GM21529 (cell line): ENCODE measurements around the gene IFNAR2.
"Not testable (repeated sequence)": the region's sequence is repeated elsewhere in the genome, so short reads cannot be mapped to it uniquely, and the experiment has no call there.

ENCODE experiments used
- ATAC-seq: cut with Tn5 transposase; IDR thresholded peaks from one replicate; pipeline ENCODE4 v1.9.1; 2021; ENCODE audit not compliant: unreplicated experiment

Gene IFNAR2

DNA sequence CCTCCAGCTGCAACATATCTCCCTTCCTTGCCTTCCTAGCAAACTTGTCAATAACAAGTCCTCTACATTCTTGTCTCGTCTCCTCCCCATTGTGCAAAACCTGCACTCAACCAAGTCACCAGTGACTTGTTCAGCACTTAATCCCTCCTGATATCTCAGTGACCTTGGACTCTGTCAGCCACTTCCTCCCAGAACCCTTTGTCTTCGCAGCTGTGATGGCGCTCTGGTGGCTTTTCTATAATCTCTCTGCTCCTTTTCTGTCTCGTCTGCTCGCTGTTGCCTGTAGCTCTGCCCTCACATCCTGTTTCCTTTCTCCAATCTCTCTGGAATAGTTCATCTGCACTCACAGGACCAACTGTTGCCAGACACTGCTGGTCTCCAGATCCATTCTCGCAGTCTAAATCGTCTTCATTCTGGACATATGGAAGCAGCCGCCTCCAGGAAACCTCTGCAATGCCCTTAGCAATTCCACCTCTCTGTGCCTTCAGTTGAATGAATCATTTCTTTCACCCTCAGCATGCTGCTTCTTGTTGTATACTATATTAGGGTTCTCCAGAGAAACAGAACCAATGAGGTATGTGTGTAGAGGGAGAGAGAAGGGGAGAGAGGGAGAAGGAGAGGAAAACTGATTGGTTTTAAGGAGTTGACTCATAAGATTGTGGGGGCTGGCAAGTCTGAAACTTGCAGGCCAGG lies 17.4 kb upstream of the IFNAR2 start:
- no peak for ATAC-seq

DNA sequence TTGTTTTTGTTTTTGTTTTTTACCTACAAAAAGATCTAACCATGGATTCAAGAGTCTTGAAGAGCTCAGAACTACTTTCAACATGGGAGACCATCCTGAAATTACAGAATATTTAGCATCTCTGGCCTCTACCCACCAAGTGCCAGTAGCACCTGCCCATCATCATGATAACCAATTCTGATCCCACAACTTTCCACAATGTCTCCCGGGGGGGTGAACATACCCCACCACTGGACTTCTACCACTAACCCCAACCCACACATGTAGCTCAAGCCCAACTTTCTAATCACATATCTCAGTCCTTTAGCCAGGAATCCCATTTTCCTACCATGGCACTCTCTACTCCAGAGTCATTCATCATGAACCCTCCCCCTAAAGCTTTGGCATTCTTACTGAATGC lies 15.7 kb upstream of the IFNAR2 start:
- no peak for ATAC-seq

GRCh38 chr21:33217138-33217520 lies 12.6 kb upstream of the IFNAR2 start:
- no peak for ATAC-seq

DNA sequence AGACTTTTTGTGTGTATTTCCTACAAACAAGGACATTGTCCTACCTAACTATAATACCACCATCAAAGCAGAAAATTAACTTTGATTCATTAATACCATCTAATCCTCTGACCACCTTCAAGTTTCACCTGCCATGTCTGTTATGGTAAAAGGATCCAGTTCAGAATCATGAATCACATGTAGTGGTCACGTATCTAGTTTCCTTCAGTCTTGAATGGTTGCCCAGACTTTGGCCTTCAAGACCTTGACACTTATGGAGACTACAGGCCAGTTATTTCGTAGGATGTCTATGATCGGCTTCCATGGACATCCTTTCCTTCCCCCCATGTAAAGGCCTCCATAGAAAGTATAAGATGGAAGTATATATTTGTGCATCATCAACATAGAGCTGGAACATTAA lies 10.4 kb upstream of the IFNAR2 start:
- no peak for ATAC-seq

DNA sequence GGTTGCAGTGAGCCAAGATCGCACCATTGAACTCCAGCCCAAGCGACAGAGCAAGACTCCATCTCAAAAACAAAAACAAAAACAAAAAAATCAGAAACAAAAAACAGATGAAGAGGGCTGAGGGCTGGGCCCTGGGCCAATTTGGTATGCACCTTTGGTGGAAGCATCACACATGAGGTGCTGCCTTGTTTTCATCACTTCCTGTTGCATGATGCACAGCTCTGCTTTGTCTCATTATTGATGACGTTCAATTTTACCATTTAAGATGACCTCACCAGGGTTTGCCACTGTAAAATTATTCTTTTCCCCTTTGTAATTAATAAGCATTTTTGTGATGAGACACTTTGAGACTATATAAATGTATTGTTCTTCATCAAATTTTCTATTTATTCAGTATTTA lies 9.8 kb upstream of the IFNAR2 start:
- no peak for ATAC-seq

- ATAC-seq: not testable (repeated sequence)
Measured at GRCh38 chr21:33225376-33225775, 4.4 kb upstream of the IFNAR2 start.

GRCh38 chr21:33228455-33228854 lies 1.3 kb upstream of the IFNAR2 start:
- ATAC-seq: no peak

DNA sequence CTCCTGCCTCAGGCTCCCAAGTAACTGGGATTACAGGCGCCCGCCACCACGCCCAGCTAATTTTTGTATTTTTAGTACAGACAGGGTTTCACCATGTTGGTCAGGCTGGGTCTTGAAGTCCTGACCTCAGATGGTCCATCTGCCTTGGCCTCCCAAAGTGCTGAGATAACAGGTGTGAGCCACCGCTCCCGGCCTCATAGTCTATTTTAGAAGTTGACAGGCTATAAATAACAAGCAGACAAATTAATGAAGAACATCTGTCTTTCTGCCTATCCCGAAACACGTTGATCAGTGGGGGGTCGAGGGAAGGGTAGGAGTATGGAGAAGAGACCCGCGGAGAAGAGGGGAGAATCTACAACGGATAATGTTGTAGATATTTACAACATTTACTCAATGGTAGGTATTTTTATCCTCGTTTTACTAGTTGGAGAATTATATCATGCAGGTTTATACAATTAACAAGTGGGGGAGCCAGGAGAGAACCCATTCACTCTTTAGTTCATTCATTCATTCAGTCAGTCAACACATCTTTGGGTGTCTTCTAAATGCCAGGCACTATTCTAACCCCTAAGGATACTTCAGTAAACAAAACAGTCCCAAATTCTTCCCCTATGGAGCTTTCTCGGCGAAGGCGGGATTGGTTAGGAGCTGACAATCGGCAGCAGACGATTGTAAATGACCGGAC lies 497 bp upstream of the IFNAR2 start:
- ATAC-seq: no peak

GRCh38 chr21:33230545-33231324 lies 997 bp downstream of the IFNAR2 start:
- ATAC-seq: peak; percentile 35

DNA sequence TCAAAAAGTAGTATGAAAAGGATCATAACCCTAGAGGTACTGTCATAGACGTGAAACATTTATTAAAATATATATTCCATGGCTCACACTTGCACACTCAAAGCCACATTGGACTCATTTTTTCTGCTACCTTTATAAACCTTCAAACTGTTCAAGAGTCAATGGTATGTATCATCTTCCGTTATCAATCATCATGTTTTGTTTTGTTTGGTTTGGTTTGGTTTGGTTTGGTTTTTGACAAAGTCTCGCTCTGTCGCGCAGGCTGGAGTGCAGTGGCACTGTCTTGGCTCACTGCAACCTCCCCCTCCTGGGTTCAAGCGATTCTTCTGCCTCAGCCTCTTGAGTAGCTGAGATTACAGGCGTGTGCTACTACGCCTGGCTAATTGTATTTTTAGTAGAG lies 1.8 kb downstream of the IFNAR2 start:
- ATAC-seq: no peak

DNA sequence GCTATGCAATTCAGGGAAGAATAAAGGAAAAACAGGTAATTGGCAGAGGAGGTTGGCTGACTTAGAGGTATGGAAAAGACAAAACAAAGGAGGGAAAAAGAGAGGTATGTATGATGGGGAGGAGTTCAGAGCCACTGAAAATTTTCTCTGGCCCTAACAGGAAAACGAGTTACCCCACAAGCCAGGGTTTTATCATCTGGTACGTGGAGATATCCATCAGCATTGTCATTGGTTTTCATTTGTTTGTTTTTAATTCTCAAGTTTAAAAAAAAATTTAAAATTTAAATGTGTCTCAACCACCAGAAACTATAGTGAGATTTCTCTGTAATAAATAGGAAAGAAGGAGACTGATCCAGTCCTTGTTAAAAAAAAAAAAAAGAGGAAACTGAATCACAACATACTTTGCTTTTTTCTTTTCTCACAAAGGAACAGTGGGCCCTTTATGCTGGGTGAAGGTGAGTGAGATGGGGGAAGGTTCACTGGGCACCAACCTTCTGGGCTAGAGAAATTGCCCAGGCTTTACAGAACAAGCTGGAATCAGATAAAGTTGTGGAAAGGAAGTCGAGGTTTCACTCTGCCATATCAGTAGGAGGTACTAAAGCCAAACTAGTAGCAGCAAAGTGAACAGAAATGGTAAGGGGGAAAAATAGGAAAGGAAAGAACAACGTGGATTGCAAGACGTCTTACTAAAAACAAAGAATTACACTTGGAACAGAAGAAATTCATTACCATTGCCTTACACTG lies 2.7 kb downstream of the IFNAR2 start:
- no peak for ATAC-seq

DNA sequence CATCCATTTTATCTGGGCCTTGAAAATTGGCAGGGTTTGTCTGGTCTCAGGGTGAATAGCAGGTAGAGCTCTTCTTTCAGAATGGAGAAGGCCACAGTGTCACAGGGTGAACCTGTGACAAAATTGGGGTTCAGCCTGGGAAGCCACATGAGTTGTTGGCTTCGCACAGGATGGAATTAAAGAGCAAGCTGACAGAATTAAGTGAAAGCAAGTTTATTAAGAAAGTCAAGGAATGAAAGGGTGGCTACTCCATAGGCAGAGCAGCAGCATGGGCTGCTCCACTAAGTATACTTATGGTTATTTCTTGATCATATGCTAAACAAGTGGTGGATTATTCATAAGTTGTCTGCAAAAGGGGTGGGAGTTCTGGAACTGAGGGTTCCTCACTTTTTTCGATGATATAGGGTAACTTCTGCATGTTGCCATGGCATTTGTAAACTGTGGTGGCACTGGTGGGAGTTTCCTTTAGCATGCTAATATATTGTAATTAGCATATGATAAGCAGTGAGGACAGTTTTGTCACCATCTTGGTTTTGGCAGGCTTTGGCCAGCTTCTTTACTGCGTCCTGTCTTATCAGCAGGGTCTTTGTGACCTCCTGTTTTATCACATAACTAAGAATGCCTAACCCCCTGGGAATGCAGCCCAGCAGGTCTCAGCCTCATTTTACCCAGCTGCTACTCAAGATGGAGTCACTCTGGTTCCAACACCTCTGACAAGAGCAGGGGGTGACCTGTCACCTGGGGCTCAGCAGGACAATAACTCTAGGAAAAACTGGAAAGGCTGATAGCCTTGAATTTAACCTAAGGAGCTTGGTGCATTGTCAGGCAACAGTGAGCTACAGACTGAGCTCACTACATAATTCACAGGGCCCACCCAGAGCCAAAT lies 5.1 kb downstream of the IFNAR2 start:
- ATAC-seq: no peak

DNA sequence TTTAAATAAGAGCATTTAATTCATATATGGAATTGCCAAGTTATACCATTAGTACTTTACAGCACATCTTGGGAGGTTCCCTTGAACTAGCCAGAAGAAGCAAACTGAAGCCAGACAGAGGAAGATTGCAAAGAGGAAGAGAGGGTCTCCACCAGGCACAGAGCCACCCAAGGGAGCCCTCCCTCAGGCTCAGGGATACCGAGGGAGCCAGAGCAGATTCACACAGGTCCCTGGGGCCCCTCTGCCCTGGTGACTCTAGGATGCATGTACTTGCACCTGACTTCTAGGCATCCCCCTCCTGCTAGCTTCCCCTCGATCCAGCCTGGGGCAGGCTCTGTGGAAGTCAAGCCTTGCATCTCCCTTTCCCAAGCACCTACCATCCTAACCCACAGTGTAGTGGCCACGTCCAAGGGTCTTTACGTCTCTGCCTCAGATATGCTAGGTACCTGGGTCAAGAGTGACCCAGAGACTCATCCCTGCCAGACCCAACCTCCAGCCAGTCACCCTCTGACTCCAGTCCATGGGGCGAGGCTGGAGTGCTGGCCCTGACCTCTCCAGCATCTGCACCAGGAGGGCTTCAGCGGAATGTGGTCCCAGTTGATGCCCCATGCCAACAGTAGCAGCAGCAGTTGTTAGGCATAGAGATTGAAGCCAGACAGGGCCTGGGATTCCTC lies 6.4 kb downstream of the IFNAR2 start:
- ATAC-seq: no peak

GRCh38 chr21:33236766-33237165 lies 7.0 kb downstream of the IFNAR2 start:
- ATAC-seq: no peak

- ATAC-seq: no peak
Measured at GRCh38 chr21:33237486-33237885, 7.7 kb downstream of the IFNAR2 start.

DNA sequence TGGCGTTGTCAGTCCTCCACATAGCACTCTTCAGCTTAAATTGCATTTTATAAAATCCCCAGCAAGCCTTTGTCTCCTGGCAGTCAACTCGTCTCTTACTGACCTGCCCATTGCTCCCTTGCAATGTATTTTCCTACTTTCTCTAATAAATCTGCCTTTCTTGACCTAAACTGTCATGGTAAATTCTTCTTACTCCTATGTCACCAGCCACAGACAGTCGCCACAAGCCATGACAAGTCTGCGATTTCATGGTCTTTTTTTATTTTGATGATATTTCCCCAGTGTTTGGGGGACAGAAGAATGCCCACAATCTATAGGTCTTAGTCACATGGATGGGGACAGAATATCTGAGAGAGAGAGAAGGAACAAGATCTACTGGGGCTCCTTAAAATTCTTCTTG lies 8.4 kb downstream of the IFNAR2 start:
- peak; percentile 28 for ATAC-seq

DNA sequence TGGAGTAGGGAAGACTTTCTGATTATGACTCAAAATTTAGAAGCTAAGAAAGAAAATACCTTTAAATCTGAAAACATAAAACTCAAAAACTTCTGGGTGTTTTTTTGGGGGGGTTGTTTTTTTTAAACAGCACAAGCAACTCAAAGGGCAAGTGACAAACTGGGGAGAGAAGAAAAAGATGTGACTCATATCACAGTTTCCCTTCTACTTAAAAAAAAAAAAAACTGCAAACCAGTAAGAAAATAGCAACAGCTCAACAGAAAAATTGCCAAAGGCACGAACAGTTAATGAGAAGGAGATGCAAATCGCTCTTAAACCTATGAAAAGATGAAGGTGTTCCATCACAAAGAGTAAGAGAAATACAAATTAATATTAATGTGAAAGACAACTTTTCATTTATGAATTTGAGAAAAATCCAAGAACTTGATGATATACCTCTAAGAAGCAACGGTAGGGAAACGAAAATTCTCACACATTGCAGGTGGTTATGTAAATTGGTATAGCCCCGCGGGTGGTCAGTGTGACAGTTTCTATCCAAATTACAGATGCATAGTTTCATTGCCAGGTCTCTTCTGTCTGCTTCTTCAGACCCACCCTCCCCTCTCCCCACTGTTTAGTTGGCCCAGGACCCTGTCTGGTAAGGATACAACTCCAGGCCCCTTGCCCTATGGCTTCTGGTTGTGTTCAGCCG lies 9.0 kb downstream of the IFNAR2 start:
- ATAC-seq: peak; percentile 77

GRCh38 chr21:33239559-33240127 lies 9.9 kb downstream of the IFNAR2 start:
- not testable (repeated sequence) for ATAC-seq

DNA sequence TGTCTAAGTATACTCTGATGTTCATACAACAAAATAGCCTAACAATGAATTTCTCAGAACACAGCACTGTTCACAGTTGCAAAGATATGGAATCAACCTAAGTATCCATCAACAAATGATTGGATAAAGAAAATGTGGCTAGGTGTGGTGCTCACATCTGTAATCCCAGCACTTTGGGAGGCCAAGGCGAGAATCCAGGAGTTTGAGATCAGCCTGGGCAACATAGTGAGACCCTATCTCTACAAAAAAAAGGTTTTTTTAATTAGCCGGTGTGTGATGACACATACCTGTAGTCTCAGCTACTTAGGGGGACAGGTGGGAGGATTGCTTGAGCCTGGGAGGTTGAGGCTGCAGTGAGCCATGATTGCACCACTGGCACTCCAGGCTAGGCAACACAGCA lies 10.7 kb downstream of the IFNAR2 start:
- no peak for ATAC-seq
